ENCODE data around the gene JTB. TPM values are rescaled to one million over a fixed set of nuclear protein-coding genes. Genes with fewer than 3 reads are reported as not detected.

The JTB gene
- total and polyA plus RNA-seq, 9 of the 15 experiments (the other 6 are each of a cell fraction or from before 2014, with no cell fraction given), result 24.7 to 308 (median 151) TPM

DNA sequence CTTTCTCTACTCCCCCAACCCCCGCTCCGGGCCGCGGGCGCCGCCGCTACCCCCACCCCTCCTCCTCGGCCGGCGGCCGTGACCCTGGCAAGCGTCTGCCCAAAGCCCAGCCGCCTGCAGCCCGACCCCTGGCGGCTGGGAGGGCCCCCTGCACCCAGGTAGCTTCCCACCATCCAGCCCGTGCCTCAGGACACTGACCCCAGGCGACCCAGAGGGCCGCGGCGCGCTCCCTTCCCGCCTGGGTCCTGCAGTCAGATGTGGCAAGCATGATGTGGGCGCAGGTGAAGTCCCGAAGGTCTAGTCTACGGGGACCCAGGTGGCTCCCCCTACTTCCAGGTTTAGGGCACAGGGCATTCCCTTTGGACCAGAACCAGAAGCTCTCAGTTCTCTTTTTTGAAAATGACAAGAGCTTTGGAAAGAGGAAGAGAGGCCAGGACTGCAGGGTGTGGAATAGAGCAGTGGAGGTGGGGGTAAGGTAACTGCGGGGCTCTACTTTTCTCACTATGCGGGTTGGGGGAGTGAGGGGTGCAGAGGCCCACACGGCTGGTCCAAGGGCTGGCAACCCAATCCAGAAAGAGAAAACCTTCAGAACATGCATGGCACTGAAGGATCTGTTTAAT lies 30.7 kb downstream of the JTB start, which contains the start of gene DENND4B (continued):
- peak in 1 of 2 experiments; percentile 63; a peak in 1 of 4 replicates for TF ChIP-seq MLLT1 (IDR thresholded peaks at IDR 0.05)
- no peak for TF ChIP-seq GATA2 (CRISPR knock-in tag; IDR thresholded peaks at IDR 0.05)
- TF ChIP-seq, protein P1, sequence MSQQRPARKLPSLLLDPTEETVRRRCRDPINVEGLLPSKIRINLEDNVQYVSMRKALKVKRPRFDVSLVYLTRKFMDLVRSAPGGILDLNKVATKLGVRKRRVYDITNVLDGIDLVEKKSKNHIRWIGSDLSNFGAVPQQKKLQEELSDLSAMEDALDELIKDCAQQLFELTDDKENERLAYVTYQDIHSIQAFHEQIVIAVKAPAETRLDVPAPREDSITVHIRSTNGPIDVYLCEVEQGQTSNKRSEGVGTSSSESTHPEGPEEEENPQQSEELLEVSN (IDR thresholded peaks at IDR 0.05; ENCODE audit: borderline replicate concordance in 1 of 2, extremely low read depth in 1 of 2, insufficient read depth in 1 of 2, insufficient read length in 1 of 2, low read depth in 1 of 2, low read length in 1 of 2, poor library complexity in 1 of 2, severe bottlenecking in 1 of 2), result peak; percentile 24 to 45
- 0 out of 2 replicates have a peak, but pooled peaks have one; percentile 20 for TF ChIP-seq ARID1B (IDR thresholded peaks at IDR 0.05)
- no peak for TF ChIP-seq ATF1 (CRISPR knock-in tag; IDR thresholded peaks at IDR 0.05)
- no peak for TF ChIP-seq ATF1 (tag; IDR thresholded peaks at IDR 0.05)
- peak in 1 of 2 experiments; percentile 58; a peak in 1 of 4 replicates for TF ChIP-seq SIN3A (IDR thresholded peaks at IDR 0.05; ENCODE audit: borderline replicate concordance in 2 of 2, control insufficient read depth in 1 of 2, low read depth in 2 of 2, low read length in 2 of 2)
- TF ChIP-seq THAP12 (CRISPR knock-in tag; IDR thresholded peaks at IDR 0.05), result 0 out of 2 replicates have a peak, but pooled peaks have one; percentile 49
- TF ChIP-seq SMAD2 (IDR thresholded peaks at IDR 0.05; ENCODE audit: low read depth, low read length), result no peak
- peak; percentile 77 for TF ChIP-seq POLR2G (IDR thresholded peaks at IDR 0.05; ENCODE audit: low read depth, low read length)
- TF ChIP-seq IRF2 (CRISPR knock-in tag; IDR thresholded peaks at IDR 0.05), result no peak
- TF ChIP-seq, protein P2, sequence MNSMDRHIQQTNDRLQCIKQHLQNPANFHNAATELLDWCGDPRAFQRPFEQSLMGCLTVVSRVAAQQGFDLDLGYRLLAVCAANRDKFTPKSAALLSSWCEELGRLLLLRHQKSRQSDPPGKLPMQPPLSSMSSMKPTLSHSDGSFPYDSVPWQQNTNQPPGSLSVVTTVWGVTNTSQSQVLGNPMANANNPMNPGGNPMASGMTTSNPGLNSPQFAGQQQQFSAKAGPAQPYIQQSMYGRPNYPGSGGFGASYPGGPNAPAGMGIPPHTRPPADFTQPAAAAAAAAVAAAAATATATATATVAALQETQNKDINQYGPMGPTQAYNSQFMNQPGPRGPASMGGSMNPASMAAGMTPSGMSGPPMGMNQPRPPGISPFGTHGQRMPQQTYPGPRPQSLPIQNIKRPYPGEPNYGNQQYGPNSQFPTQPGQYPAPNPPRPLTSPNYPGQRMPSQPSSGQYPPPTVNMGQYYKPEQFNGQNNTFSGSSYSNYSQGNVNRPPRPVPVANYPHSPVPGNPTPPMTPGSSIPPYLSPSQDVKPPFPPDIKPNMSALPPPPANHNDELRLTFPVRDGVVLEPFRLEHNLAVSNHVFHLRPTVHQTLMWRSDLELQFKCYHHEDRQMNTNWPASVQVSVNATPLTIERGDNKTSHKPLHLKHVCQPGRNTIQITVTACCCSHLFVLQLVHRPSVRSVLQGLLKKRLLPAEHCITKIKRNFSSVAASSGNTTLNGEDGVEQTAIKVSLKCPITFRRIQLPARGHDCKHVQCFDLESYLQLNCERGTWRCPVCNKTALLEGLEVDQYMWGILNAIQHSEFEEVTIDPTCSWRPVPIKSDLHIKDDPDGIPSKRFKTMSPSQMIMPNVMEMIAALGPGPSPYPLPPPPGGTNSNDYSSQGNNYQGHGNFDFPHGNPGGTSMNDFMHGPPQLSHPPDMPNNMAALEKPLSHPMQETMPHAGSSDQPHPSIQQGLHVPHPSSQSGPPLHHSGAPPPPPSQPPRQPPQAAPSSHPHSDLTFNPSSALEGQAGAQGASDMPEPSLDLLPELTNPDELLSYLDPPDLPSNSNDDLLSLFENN (IDR thresholded peaks at IDR 0.05; ENCODE audit: low read depth in 2 of 2, low read length in 2 of 2), result peak in 1 of 2 experiments; percentile 43; a peak in 1 of 4 replicates
- no peak for TF ChIP-seq CREB1 (IDR thresholded peaks at IDR 0.05)
- TF ChIP-seq CREB1 (CRISPR knock-in tag; IDR thresholded peaks at IDR 0.05), result 0 out of 2 replicates have a peak, but pooled peaks have one; percentile 51
- peak; percentile 62; the same call in 1 of the 2 replicates for TF ChIP-seq TGIF2 (CRISPR knock-in tag; IDR thresholded peaks at IDR 0.05)
